IMR-90 (cell line): ENCODE results near the gene MRPS21. TPM values are rescaled to one million over a fixed set of nuclear protein-coding genes. Genes with fewer than 3 reads are reported as not detected.

Source experiments
- ATAC-seq: fragments of 200-7000 bp; cut with Tn5 transposase; 2 replicates; pipeline ENCODE4 v1.9.1; 2020; ENCODE audit warnings: low read depth, mild to moderate bottlenecking, moderate library complexity
- BruUV-seq: library from RNA; stranded (reverse); fragments of 400-500 nt; replicated peaks from 2 replicates; lab custom pipeline; 2021; lab: Mats Ljungman, UMichigan
- CTCF ChIA-PET: fragments of 300-600 bp; formaldehyde crosslinking; extraction: SDS; loops from one replicate; lab custom pipeline; 2021; ENCODE audit warnings: antibody characterized with exemption; lab: Yijun Ruan, JAX
- POLR2A ChIA-PET: fragments of 300-600 bp; sonication (Branson Sonifier 250); formaldehyde crosslinking; loops from one replicate; lab custom pipeline; 2022; ENCODE audit warnings: antibody characterized with exemption; ENCODE audit not compliant: unreplicated experiment; lab: Charles Lee
- DNase-seq: peaks from one replicate; pipeline ENCODE4 v3.0.0; 2013
- H2AFZ ChIP-seq: replicated peaks from 2 replicates; pipeline ENCODE3; 2013; ENCODE audit warnings: low read length, mild to moderate bottlenecking; ENCODE audit not compliant: poor library complexity
- H2AK5ac ChIP-seq: 2 replicates; pipeline ENCODE4 v1.6.1; 2013; ENCODE audit warnings: low read depth, low read length, inconsistent platforms
- H2AK9ac ChIP-seq: replicated peaks from 2 replicates; pipeline ENCODE3; 2013; ENCODE audit warnings: mild to moderate bottlenecking, low read depth, low read length, moderate library complexity; ENCODE audit not compliant: poor library complexity
- H2BK120ac ChIP-seq: 2 replicates; pipeline ENCODE4 v1.6.1; 2013; ENCODE audit warnings: low read depth, low read length, inconsistent platforms
- H2BK15ac ChIP-seq: 3 replicates; pipeline ENCODE4 v1.6.1; 2013; ENCODE audit warnings: low read depth, low read length, inconsistent platforms
- H2BK20ac ChIP-seq: 2 replicates; pipeline ENCODE4 v1.6.1; 2013; ENCODE audit warnings: low read depth, mild to moderate bottlenecking, inconsistent platforms, low read length, moderate library complexity
- H2BK5ac ChIP-seq: 2 replicates; pipeline ENCODE4 v1.6.1; 2013; ENCODE audit warnings: mild to moderate bottlenecking, low read depth, low read length, inconsistent platforms; ENCODE audit not compliant: poor library complexity, severe bottlenecking
- H3K14ac ChIP-seq: replicated peaks from 2 replicates; pipeline ENCODE4 v1.6.1; 2013; ENCODE audit warnings: low read depth, low read length, inconsistent platforms
- H3K18ac ChIP-seq: 2 replicates; pipeline ENCODE4 v1.6.1; 2013; ENCODE audit warnings: low read depth, low read length, control low read depth
- H3K23ac ChIP-seq: 2 replicates; pipeline ENCODE4 v1.6.1; 2013; ENCODE audit warnings: low read depth, low read length, inconsistent platforms
- H3K27ac ChIP-seq: 2 replicates; pipeline ENCODE4 v1.5.1; 2013; ENCODE audit warnings: mild to moderate bottlenecking, control low read depth, low read length; ENCODE audit not compliant: insufficient read depth
- H3K27me3 ChIP-seq: 2 replicates; pipeline ENCODE4 v1.6.1; 2013; ENCODE audit warnings: low read length; ENCODE audit not compliant: control insufficient read depth, insufficient read depth
- H3K36me3 ChIP-seq: 2 replicates; pipeline ENCODE4 v1.6.1; 2013; ENCODE audit warnings: low read length, mixed read lengths; ENCODE audit not compliant: control insufficient read depth, insufficient read depth
- H3K4ac ChIP-seq: 2 replicates; pipeline ENCODE4 v1.6.1; 2013; ENCODE audit warnings: low read depth, low read length, inconsistent platforms
- H3K4me1 ChIP-seq: 2 replicates; pipeline ENCODE4 v1.6.1; 2013; ENCODE audit warnings: low read length, mixed read lengths; ENCODE audit not compliant: control insufficient read depth, insufficient read depth
- H3K4me2 ChIP-seq: 2 replicates; pipeline ENCODE4 v1.6.1; 2013; ENCODE audit warnings: low read depth, mild to moderate bottlenecking, control low read depth, low read length, moderate library complexity
- H3K4me3 ChIP-seq: 2 replicates; pipeline ENCODE4 v1.5.1; 2013; ENCODE audit warnings: low read depth, mild to moderate bottlenecking, control low read depth, low read length, moderate library complexity; ENCODE audit not compliant: insufficient read depth
- H3K56ac ChIP-seq: 2 replicates; pipeline ENCODE4 v1.6.1; 2013; ENCODE audit warnings: low read length, inconsistent platforms; ENCODE audit not compliant: insufficient read depth; ENCODE audit errors: extremely low read depth
- H3K79me1 ChIP-seq, 2 experiments: 2 replicates each; pipeline ENCODE4 v1.6.1; 2013; ENCODE audit warnings: low read length in 2 of 2, inconsistent platforms in 1 of 2, low read depth in 1 of 2
- H3K9ac ChIP-seq: 2 replicates; pipeline ENCODE4 v1.6.1; 2013; ENCODE audit warnings: low read depth, low read length, control low read depth
- H3K9me1 ChIP-seq: 2 replicates; pipeline ENCODE4 v1.6.1; 2013; ENCODE audit warnings: low read length, inconsistent platforms; ENCODE audit not compliant: insufficient read depth
- H3K9me3 ChIP-seq: 2 replicates; pipeline ENCODE4 v1.6.1; 2013; ENCODE audit warnings: low read length; ENCODE audit not compliant: control insufficient read depth, insufficient read depth
- H4K20me1 ChIP-seq: 2 replicates; pipeline ENCODE4 v1.6.1; 2013; ENCODE audit warnings: low read length, inconsistent platforms; ENCODE audit not compliant: insufficient read depth
- H4K5ac ChIP-seq: 2 replicates; pipeline ENCODE4 v1.6.1; 2013; ENCODE audit warnings: mild to moderate bottlenecking, low read depth, low read length, control low read depth
- H4K8ac ChIP-seq, 2 experiments: 2 replicates each; pipeline ENCODE4 v1.6.1; 2013; ENCODE audit warnings: low read depth in 2 of 2, low read length in 2 of 2, control low read depth in 1 of 2, inconsistent platforms in 1 of 2
- H4K91ac ChIP-seq: 2 replicates; pipeline ENCODE4 v1.6.1; 2013; ENCODE audit warnings: low read depth, low read length, inconsistent platforms; ENCODE audit not compliant: insufficient read depth
- CEBPB ChIP-seq: IDR thresholded peaks from 2 replicates; pipeline ENCODE4 v1.6.1; 2012; ENCODE audit warnings: low read depth, low read length, improper control_type of control experiment
- WGBS, 2 experiments: methylation state at CpG; one replicate each; pipeline versions ENCODE4 v1.1.5 to v1.1.7; 2013; ENCODE audit warnings: missing lambda C conversion rate in 2 of 2; ENCODE audit not compliant: insufficient read length in 1 of 2; ENCODE audit errors: extremely low coverage in 2 of 2; 5-methylcytosine and 5-hydroxymethylcytosine counted together
- dilution Hi-C: fragments of 300-500 bp; cut with HindIII; formaldehyde crosslinking; loops from one replicate; pipeline ENCODE4 v1.14.3; 2018; ENCODE audit warnings: low sequenced_read_pairs; ENCODE audit not compliant: unreplicated experiment
- in situ Hi-C: fragments of 300-500 bp; cut with MboI; formaldehyde crosslinking; loops from 3 replicates; pipeline ENCODE4 v1.14.3; 2019; ENCODE audit warnings: low sequenced_read_pairs, inconsistent platforms, mixed read lengths
- intact Hi-C: fragments of 100-400 bp; cut with micrococcal nuclease; formaldehyde crosslinking; loops from 2 replicates; pipeline ENCODE4 v1.10.0; 2022
- polyA plus RNA-seq, 3 experiments: library from polyadenylated mRNA; depleted of rRNA; stranded (reverse); fragments of >200 nt; gene quantifications; 2 replicates each; pipeline ENCODE4 v1.2.3, GENCODE V29; 2012; ENCODE audit warnings: low replicate concordance in 1 of 3
- total RNA-seq: library from RNA; depleted of rRNA; stranded (reverse); fragments of >200 nt; gene quantifications from 2 replicates; pipeline ENCODE4 v1.2.3, GENCODE V29; 2012
- TF ChIP-seq, protein P1 (sequence below): fragments of 150-350 bp; IDR thresholded peaks from 2 replicates; pipeline ENCODE4 v1.6.1; 2016; ENCODE audit warnings: low read depth, mild to moderate bottlenecking, low read length, moderate library complexity, borderline replicate concordance

The MRPS21 gene
- total and polyA plus RNA-seq, 2 of the 4 experiments (the other 2 are of a cell fraction): 52.3 to 74.6 TPM

DNA sequence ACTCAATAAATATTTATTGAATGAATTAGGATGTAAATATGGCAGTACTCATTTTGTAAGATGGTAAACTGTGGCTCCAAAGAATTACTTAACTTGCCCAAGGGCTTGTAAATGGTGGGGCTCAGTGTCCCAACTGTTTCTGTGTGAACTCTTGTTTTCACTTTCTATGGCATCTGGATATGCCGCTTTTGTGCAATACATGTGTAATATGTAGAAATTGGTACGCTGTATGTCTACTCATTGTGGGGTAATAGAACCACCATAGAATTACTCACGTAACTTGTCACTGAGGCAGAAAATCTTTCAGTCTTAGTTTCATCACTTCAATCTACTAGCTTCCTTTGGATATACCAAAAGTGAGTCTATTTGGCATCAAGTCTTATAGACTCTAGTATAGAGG, 28.6 kb downstream of the MRPS21 start:
- Histone ChIP-seq H2AFZ (no peak overlapping the region), H3K4me3 (peak overlapping the region; percentile 98), H4K20me1 (peaks cover 3% of the 10 kb centered on the region; the same call in 1 of the 2 replicates), H3K4ac (no peak overlapping the region), H4K91ac (no peak overlapping the region), H3K4me1 (no peaks in the 10 kb centered on the region), H3K56ac (no peak overlapping the region), H4K8ac (peak overlapping the region in 1 of 2 experiments; percentile 92; a peak in 1 of 4 replicates), H2BK15ac (no peak overlapping the region), H3K4me2 (peak overlapping the region; percentile 98), H2BK5ac (no peak overlapping the region), H3K27me3 (no peaks in the 10 kb centered on the region), H2AK5ac (no peak overlapping the region), H3K18ac (no peak overlapping the region), H4K5ac (no peak overlapping the region), H3K9me3 (no peaks in the 10 kb centered on the region), H3K36me3 (peaks cover 13% of the 10 kb centered on the region), H3K79me1 (peaks cover 16 to 19% of the 10 kb centered on the region in 2 experiments), H3K23ac (no peak overlapping the region; the same call in 1 of the 2 replicates), H3K9ac (peak overlapping the region; percentile 97; the same call in 1 of the 2 replicates), H3K27ac (no peak overlapping the region), H3K14ac (no peak overlapping the region), H3K9me1 (no peaks in the 10 kb centered on the region), H2AK9ac (no peak overlapping the region), H2BK20ac (no peak overlapping the region), H2BK120ac (no peak overlapping the region)
- ChIA-PET CTCF (no interaction called here), POLR2A (interaction anchor here (0.6 kb wide), 1 partner anchor 578 kb away, joined by 7 read pairs; no protein-coding TSS in a partner anchor)
- no peak for ATAC-seq
- no TSS peak for BruUV-seq
- peak; percentile 80; the same call in 1 of the 2 replicates for TF ChIP-seq CEBPB
- TF ChIP-seq, protein P1, sequence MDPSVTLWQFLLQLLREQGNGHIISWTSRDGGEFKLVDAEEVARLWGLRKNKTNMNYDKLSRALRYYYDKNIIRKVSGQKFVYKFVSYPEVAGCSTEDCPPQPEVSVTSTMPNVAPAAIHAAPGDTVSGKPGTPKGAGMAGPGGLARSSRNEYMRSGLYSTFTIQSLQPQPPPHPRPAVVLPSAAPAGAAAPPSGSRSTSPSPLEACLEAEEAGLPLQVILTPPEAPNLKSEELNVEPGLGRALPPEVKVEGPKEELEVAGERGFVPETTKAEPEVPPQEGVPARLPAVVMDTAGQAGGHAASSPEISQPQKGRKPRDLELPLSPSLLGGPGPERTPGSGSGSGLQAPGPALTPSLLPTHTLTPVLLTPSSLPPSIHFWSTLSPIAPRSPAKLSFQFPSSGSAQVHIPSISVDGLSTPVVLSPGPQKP: no peak
- intact Hi-C loops: loop anchor here (5.0 kb wide), 1 partner anchor 195 kb away; the partner anchor contains the start of gene FALEC
- dilution Hi-C loops: no loop called here
- in situ Hi-C loops: no loop called here
- no CpG with 5 or more reads among the region's 3 CpGs for WGBS, 2 experiments
- DNase-seq: peak; percentile 15
